ENCODE results near the gene C4orf50. TPM values are rescaled to one million over a fixed set of nuclear protein-coding genes. Genes with fewer than 3 reads are reported as not detected.
"Not testable (repeated sequence)": the region's sequence is repeated elsewhere in the genome, so short reads cannot be mapped to it uniquely, and the experiment has no call there.

Gene C4orf50
- total RNA-seq, 1 donor from 2014 or later: 0.09 TPM

DNA sequence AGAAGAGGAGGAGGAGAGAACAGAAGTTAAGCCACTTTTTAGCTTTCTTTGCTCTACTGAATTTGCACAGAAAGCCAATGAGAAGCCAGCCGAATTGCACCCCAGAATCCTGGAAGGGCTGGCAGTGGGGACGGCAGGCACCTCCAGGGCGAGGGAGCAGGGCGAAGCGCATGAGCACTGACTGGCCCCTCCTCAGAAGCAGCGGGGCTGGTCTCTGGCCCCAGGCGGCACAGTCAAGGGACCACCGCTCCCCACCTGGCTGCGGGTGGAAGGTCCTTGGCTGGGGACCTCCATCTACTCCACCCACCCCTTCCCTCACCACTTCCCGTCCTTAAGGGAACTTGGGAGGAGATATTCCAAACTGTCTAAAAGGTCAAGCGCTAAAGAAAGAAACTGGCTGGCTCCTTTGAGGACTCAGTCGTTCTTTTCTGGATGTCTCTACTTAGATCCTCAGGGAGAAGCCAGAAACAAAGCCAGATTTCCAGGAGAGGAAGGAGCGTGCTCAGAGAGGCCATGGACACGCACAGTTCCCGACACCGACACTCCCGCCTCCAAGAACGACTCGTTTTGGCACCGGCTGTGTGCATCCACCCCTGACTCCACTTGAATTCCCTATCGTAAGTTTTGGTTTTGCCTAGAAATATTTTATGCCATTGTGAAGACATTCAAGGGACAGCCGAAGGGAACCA is 65.8 kb downstream of the C4orf50 start:
- H3K9me3 ChIP-seq: peaks cover 2% of the 10 kb centered on the region
- H3K4me1 ChIP-seq: peaks cover 5% of the 10 kb centered on the region
- H3K27me3 ChIP-seq (ENCODE audit: low read depth): peaks cover 13% of the 10 kb centered on the region
- TF ChIP-seq, protein P1, sequence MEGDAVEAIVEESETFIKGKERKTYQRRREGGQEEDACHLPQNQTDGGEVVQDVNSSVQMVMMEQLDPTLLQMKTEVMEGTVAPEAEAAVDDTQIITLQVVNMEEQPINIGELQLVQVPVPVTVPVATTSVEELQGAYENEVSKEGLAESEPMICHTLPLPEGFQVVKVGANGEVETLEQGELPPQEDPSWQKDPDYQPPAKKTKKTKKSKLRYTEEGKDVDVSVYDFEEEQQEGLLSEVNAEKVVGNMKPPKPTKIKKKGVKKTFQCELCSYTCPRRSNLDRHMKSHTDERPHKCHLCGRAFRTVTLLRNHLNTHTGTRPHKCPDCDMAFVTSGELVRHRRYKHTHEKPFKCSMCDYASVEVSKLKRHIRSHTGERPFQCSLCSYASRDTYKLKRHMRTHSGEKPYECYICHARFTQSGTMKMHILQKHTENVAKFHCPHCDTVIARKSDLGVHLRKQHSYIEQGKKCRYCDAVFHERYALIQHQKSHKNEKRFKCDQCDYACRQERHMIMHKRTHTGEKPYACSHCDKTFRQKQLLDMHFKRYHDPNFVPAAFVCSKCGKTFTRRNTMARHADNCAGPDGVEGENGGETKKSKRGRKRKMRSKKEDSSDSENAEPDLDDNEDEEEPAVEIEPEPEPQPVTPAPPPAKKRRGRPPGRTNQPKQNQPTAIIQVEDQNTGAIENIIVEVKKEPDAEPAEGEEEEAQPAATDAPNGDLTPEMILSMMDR (IDR thresholded peaks at IDR 0.05): no peak
- no peak overlapping the region for H3K27ac ChIP-seq
- no peak overlapping the region for H3K4me3 ChIP-seq
- intact Hi-C loops (cut with DNase I): no loop called here
- no peaks in the 10 kb centered on the region for H3K36me3 ChIP-seq
- no peak for ATAC-seq
- DNase-seq: no peak

DNA sequence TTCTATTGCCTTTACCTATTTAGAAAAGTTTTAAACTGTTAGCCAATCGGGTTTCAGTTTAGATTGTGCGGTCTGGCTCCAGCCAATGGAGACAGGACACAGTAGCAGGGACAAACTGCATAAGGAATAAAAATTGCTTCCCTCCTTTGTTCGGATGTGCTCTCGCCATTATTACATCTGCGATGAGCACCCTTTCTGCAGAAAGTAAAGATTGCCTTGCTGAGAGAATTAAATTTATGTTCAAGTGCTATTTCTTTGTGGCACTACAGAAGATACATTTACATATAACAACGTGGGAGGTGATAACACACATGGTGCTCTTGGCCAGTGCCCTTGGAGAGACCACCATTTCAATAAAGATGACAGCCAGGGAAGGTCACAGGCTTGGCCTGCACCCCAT is 71.6 kb downstream of the C4orf50 start:
- ATAC-seq; H3K4me3 ChIP-seq; DNase-seq; H3K27me3 ChIP-seq (ENCODE audit: low read depth); H3K27ac ChIP-seq; H3K4me1 ChIP-seq; intact Hi-C loops (cut with DNase I); H3K36me3 ChIP-seq: not testable (repeated sequence)
- peaks cover 10% of the 10 kb centered on the region for H3K9me3 ChIP-seq

DNA sequence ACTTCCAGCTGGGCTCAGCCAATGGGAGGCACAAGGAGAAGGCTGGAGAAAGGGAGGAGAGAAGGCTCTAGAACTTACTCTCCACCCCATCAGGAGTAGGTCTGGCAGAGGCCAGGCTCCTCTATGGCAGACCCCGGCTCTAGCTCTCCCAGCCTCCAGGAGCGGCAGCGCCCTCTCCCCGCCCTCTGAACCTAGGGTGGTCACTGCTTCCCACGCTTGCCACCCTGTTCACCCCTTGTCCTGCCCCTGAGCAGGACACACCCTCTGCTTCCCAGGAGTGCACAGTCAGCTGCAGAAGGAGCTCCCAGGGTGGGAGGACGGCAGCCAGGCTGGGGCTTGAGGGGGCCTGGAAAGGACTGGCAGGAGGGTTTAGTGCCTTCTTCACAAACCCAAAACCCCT is 72.3 kb downstream of the C4orf50 start:
- intact Hi-C loops (cut with DNase I): no loop called here
- H3K27me3 ChIP-seq (ENCODE audit: low read depth): no peaks in the 10 kb centered on the region
- peaks cover 10% of the 10 kb centered on the region for H3K9me3 ChIP-seq
- TF ChIP-seq, protein P1 (IDR thresholded peaks at IDR 0.05): no peak
- no peaks in the 10 kb centered on the region for H3K36me3 ChIP-seq
- H3K4me3 ChIP-seq: no peak overlapping the region
- no peaks in the 10 kb centered on the region for H3K4me1 ChIP-seq
- ATAC-seq (no peak), DNase-seq (no peak)
- H3K27ac ChIP-seq: no peak overlapping the region

DNA sequence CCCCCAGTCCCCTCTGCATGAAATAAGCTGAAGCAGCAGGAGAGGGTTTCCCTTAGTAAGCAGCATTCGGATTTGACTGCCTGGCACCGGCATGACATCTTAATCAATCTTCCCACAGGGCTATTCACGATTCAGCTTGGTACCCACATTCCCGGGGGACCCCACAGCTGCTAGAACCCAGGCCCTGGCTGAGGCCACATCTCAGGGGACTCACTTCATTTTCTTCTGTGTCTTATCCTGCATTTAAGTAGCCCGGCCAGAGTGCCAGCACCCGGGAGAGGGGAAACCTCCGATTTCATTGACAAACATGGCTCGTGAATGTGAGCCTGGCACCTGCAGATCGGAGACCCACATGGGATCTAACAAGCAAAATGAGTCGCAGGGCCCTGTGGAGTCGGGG is 73.1 kb downstream of the C4orf50 start:
- Histone ChIP-seq H3K27ac (no peak overlapping the region), H3K36me3 (no peaks in the 10 kb centered on the region), H3K4me3 (no peak overlapping the region), H3K9me3 (peaks cover 16% of the 10 kb centered on the region), H3K4me1 (no peaks in the 10 kb centered on the region), H3K27me3 (ENCODE audit: low read depth) (no peaks in the 10 kb centered on the region)
- intact Hi-C loops (cut with DNase I): no loop called here
- DNase-seq (no peak), ATAC-seq (no peak)
- TF ChIP-seq, protein P1 (IDR thresholded peaks at IDR 0.05): no peak

DNA sequence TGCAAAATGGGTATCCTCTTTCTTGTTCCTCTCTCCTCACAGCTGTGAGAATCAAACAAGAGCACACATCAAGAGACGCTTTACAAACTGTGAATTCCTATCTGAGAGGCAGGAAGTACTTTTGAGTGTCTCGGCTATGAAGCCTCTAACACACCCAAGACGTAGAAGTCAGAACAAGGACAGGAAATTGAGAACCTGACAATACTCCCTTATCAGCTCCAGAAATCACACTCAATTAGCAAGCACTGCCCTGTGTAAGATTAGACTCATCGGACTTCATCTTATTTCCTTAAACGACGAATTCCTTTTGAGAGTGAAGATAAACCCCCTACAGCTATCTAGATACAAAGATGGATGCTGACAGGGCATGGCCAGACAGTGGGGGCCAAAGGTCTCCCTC is 74.7 kb downstream of the C4orf50 start:
- DNase-seq (no peak), ATAC-seq (no peak)
- no peaks in the 10 kb centered on the region for H3K4me1 ChIP-seq
- TF ChIP-seq, protein P1 (IDR thresholded peaks at IDR 0.05): no peak
- no peaks in the 10 kb centered on the region for H3K36me3 ChIP-seq
- no peaks in the 10 kb centered on the region for H3K27me3 ChIP-seq (ENCODE audit: low read depth)
- peaks cover 16% of the 10 kb centered on the region for H3K9me3 ChIP-seq
- intact Hi-C loops (cut with DNase I): no loop called here
- no peak overlapping the region for H3K4me3 ChIP-seq
- no peak overlapping the region for H3K27ac ChIP-seq

DNA sequence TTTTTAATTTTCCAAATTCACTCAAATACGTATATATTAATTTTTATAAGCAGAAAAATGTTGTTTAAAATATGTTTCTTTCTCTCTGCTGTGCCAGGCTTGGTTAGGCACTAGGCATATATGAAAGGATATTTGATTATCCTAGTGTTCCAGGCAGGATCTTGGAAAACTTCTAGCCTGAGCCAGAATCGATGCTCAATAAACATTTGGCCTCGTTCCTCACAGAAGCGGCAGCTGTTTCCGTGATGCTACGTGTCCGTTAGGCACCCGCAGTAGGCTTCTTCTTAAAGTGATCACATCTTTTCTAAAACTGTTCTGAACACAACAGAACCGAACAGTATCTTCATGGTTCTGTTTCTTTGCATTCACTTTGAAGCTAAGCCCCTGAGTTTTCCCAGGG is 75.3 kb downstream of the C4orf50 start:
- Histone ChIP-seq H3K9me3 (peaks cover 16% of the 10 kb centered on the region), H3K4me3 (no peak overlapping the region), H3K27me3 (ENCODE audit: low read depth) (no peaks in the 10 kb centered on the region), H3K27ac (no peak overlapping the region), H3K4me1 (no peaks in the 10 kb centered on the region), H3K36me3 (no peaks in the 10 kb centered on the region)
- TF ChIP-seq, protein P1 (IDR thresholded peaks at IDR 0.05): no peak
- intact Hi-C loops (cut with DNase I): no loop called here
- DNase-seq: no peak
- ATAC-seq: no peak
